ENCODE measurements around the gene DMD. TPM values are rescaled to one million over a fixed set of nuclear protein-coding genes. Genes with fewer than 3 reads are reported as not detected.

Gene DMD
- total RNA-seq, 2 donors from 2014 or later, result 19.6 to 24.9 TPM

- no peaks in the 10 kb centered on the region for H3K27me3 Mint-ChIP-seq (ENCODE audit: insufficient read depth)
- no peak for TF ChIP-seq CTCF (conservative IDR thresholded peaks at IDR 0.05)
- no peak overlapping the region for H3K4me3 ChIP-seq (ENCODE audit: low read length)
- H3K4me1 ChIP-seq (ENCODE audit: control insufficient read depth, insufficient read depth, low read length), result no peaks in the 10 kb centered on the region
- no peaks in the 10 kb centered on the region for H3K36me3 Mint-ChIP-seq (ENCODE audit: low read depth)
- H3K9ac ChIP-seq (ENCODE audit: extremely low read depth, low read length, poor library complexity, severe bottlenecking), result no peak overlapping the region
- no peak overlapping the region for H3K4me3 Mint-ChIP-seq
- 86% methylated on average over 1 of the region's 1 CpG; no CpG with 5 or more reads in 1 of the 2 experiments for WGBS, 2 experiments (ENCODE audit: insufficient coverage in 1 of 2, insufficient read length in 1 of 2)
- H3K9me3 ChIP-seq (ENCODE audit: control insufficient read depth, low read length), result no peaks in the 10 kb centered on the region
- no peaks in the 10 kb centered on the region for H3K4me1 Mint-ChIP-seq
- H3K36me3 ChIP-seq (ENCODE audit: control insufficient read depth, insufficient read depth, low read length), result no peaks in the 10 kb centered on the region
- H3K9me3 Mint-ChIP-seq, result peaks cover 72% of the 10 kb centered on the region
- H3K27ac ChIP-seq (ENCODE audit: low read depth, low read length), result no peak overlapping the region
- DNase-seq, result no peak
- H3K27ac Mint-ChIP-seq, result no peak overlapping the region
- H3K27me3 ChIP-seq (ENCODE audit: control insufficient read depth, insufficient read depth, low read length, poor library complexity, severe bottlenecking), result no peaks in the 10 kb centered on the region
These were observed 1414.7 kb downstream of the DMD start for GRCh38 chrX:31796624-31797023.

GRCh38 chrX:31747411-31747810, 1463.9 kb downstream of the DMD start:
- no peak for TF ChIP-seq CTCF (conservative IDR thresholded peaks at IDR 0.05)
- H3K27ac ChIP-seq (ENCODE audit: low read depth, low read length), result no peak overlapping the region
- no peak for DNase-seq
- H3K4me3 ChIP-seq (ENCODE audit: low read length), result no peak overlapping the region
- H3K36me3 Mint-ChIP-seq (ENCODE audit: low read depth), result no peaks in the 10 kb centered on the region
- H3K9ac ChIP-seq (ENCODE audit: extremely low read depth, low read length, poor library complexity, severe bottlenecking), result no peak overlapping the region
- H3K4me1 ChIP-seq (ENCODE audit: control insufficient read depth, insufficient read depth, low read length), result no peaks in the 10 kb centered on the region
- H3K9me3 Mint-ChIP-seq, result peaks cover 43% of the 10 kb centered on the region
- peaks cover 7% of the 10 kb centered on the region for H3K4me1 Mint-ChIP-seq
- H3K27me3 ChIP-seq (ENCODE audit: control insufficient read depth, insufficient read depth, low read length, poor library complexity, severe bottlenecking), result no peaks in the 10 kb centered on the region
- 89 to 100% methylated on average over 1 to 4 of the region's 5 CpGs for WGBS, 2 experiments (ENCODE audit: insufficient coverage in 1 of 2, insufficient read length in 1 of 2)
- H3K36me3 ChIP-seq (ENCODE audit: control insufficient read depth, insufficient read depth, low read length), result no peaks in the 10 kb centered on the region
- H3K27ac Mint-ChIP-seq, result no peak overlapping the region
- H3K4me3 Mint-ChIP-seq, result no peak overlapping the region
- no peaks in the 10 kb centered on the region for H3K9me3 ChIP-seq (ENCODE audit: control insufficient read depth, low read length)
- H3K27me3 Mint-ChIP-seq (ENCODE audit: insufficient read depth), result no peaks in the 10 kb centered on the region

- no peak overlapping the region for H3K27ac Mint-ChIP-seq
- 100% methylated on average over 4 of the region's 4 CpGs; no CpG with 5 or more reads in 1 of the 2 experiments for WGBS, 2 experiments (ENCODE audit: insufficient coverage in 1 of 2, insufficient read length in 1 of 2)
These were observed 1468.3 kb downstream of the DMD start for GRCh38 chrX:31743004-31743403.

More at GRCh38 chrX:31743004-31743403, 1468.3 kb downstream of the DMD start:
- DNase-seq, result no peak
- Histone ChIP-seq H3K9ac (ENCODE audit: extremely low read depth, low read length, poor library complexity, severe bottlenecking) (no peak overlapping the region), H3K9me3 (ENCODE audit: control insufficient read depth, low read length) (no peaks in the 10 kb centered on the region), H3K4me3 (ENCODE audit: low read length) (no peak overlapping the region), H3K4me1 (ENCODE audit: control insufficient read depth, insufficient read depth, low read length) (no peaks in the 10 kb centered on the region), H3K27ac (ENCODE audit: low read depth, low read length) (no peak overlapping the region), H3K27me3 (ENCODE audit: control insufficient read depth, insufficient read depth, low read length, poor library complexity, severe bottlenecking) (no peaks in the 10 kb centered on the region), H3K36me3 (ENCODE audit: control insufficient read depth, insufficient read depth, low read length) (no peaks in the 10 kb centered on the region)
- Mint-ChIP-seq H3K9me3 (peaks cover 48% of the 10 kb centered on the region), H3K4me1 (peaks cover 2% of the 10 kb centered on the region), H3K27me3 (ENCODE audit: insufficient read depth) (no peaks in the 10 kb centered on the region), H3K4me3 (no peak overlapping the region), H3K36me3 (ENCODE audit: low read depth) (no peaks in the 10 kb centered on the region)
- no peak for TF ChIP-seq CTCF (conservative IDR thresholded peaks at IDR 0.05)
